HCEC 1CT (cell line): ENCODE data around the gene YJU2.
"Not testable (repeated sequence)": the region's sequence is repeated elsewhere in the genome, so short reads cannot be mapped to it uniquely, and the experiment has no call there.

ENCODE experiments used
- DNase-seq: peaks from one replicate; pipeline ENCODE4 v3.0.0-alpha.2; 2017

The YJU2 gene

GRCh38 chr19:4246767-4247593, at the start of gene YJU2:
Gene YJU2, plus strand, starts transcription at chr19:4247080. Its CDS starts 67 bp downstream, at chr19:4247147.
- DNase-seq: peak; percentile 99

GRCh38 chr19:4197228-4197624, 49.7 kb upstream of the YJU2 start:
- DNase-seq: no peak

GRCh38 chr19:4197625-4198466, 49.0 kb upstream of the YJU2 start:
- DNase-seq: no peak

GRCh38 chr19:4198467-4199126, 48.3 kb upstream of the YJU2 start:
- no peak for DNase-seq

- DNase-seq: no peak
Observed at GRCh38 chr19:4199699-4200293, 47.1 kb upstream of the YJU2 start.

- no peak for DNase-seq
Observed at GRCh38 chr19:4200940-4201542, 45.8 kb upstream of the YJU2 start.

- no peak for DNase-seq
Observed at GRCh38 chr19:4201798-4202197, 45.1 kb upstream of the YJU2 start.

GRCh38 chr19:4206818-4207484, 39.9 kb upstream of the YJU2 start:
- DNase-seq: peak; percentile 67

- DNase-seq: peak; percentile 50
Observed at GRCh38 chr19:4208385-4209094, 38.3 kb upstream of the YJU2 start.

- no peak for DNase-seq
Observed at GRCh38 chr19:4210166-4210731, 36.6 kb upstream of the YJU2 start.

- DNase-seq: no peak
Observed at GRCh38 chr19:4213116-4213515, 33.8 kb upstream of the YJU2 start.

GRCh38 chr19:4215807-4216206, 31.1 kb upstream of the YJU2 start:
- no peak for DNase-seq

GRCh38 chr19:4216846-4217245, 30.0 kb upstream of the YJU2 start:
- no peak for DNase-seq

- no peak for DNase-seq
Observed at GRCh38 chr19:4217429-4218264, 29.2 kb upstream of the YJU2 start.

- DNase-seq: not testable (repeated sequence)
Observed at GRCh38 chr19:4218523-4218922, 28.4 kb upstream of the YJU2 start.

GRCh38 chr19:4220188-4220587, 26.7 kb upstream of the YJU2 start:
- no peak for DNase-seq

- no peak for DNase-seq
Observed at GRCh38 chr19:4224470-4224869, 22.4 kb upstream of the YJU2 start.

- DNase-seq: no peak
Observed at GRCh38 chr19:4225885-4226284, 21.0 kb upstream of the YJU2 start.

GRCh38 chr19:4227771-4228170, 19.1 kb upstream of the YJU2 start:
- no peak for DNase-seq

GRCh38 chr19:4228765-4229178, 18.1 kb upstream of the YJU2 start:
- DNase-seq: no peak
